ENCODE results near the gene ZFYVE16. TPM values are rescaled to one million over a fixed set of nuclear protein-coding genes. Genes with fewer than 3 reads are reported as not detected.

ZFYVE16 gene
- total and polyA plus RNA-seq, 4 donors = 6.0 to 26.3 (median 11.6) TPM

- H3K9ac ChIP-seq (ENCODE audit: low read depth in 1 of 2, low read length in 2 of 2) = no peak overlapping the region
- H3K27me3 ChIP-seq (ENCODE audit: control insufficient read depth in 4 of 4, insufficient read depth in 4 of 4, low read length in 3 of 4) = no peaks in the 10 kb centered on the region
- peaks cover 0 to 1% (median 0%) of the 10 kb centered on the region in 4 donors for H3K36me3 ChIP-seq (ENCODE audit: control insufficient read depth in 4 of 4, insufficient read depth in 3 of 4, low read depth in 1 of 4, low read length in 3 of 4)
- DNase-seq (ENCODE audit: low spot score) = no peak
- H3K27ac ChIP-seq (ENCODE audit: low read depth in 1 of 2, low read length in 2 of 2) = no peak overlapping the region
- H3K9me3 ChIP-seq (ENCODE audit: control insufficient read depth in 4 of 4, low read length in 3 of 4) = no peaks in the 10 kb centered on the region
- WGBS = 95% methylated on average over 2 of the region's 2 CpGs
- no peaks in the 10 kb centered on the region for H3K4me1 ChIP-seq (ENCODE audit: control insufficient read depth in 4 of 4, insufficient read depth in 4 of 4, low read length in 3 of 4)
- no peak overlapping the region for H3K4me3 ChIP-seq (ENCODE audit: low read depth in 1 of 3, low read length in 3 of 3)
- TF ChIP-seq RXRA (IDR thresholded peaks at IDR 0.05) = no peak
- no peak for TF ChIP-seq NR2F2 (IDR thresholded peaks at IDR 0.05)
- TF ChIP-seq EGR1 (IDR thresholded peaks at IDR 0.05; ENCODE audit: low read depth in 2 of 2) = no peak
- no peak for TF ChIP-seq TAF1 (conservative IDR thresholded peaks at IDR 0.05)
- no peak for TF ChIP-seq RAD21 (IDR thresholded peaks at IDR 0.05)
- TF ChIP-seq MAX (IDR thresholded peaks at IDR 0.05) = no peak
- no peak for TF ChIP-seq HNF4A (conservative IDR thresholded peaks at IDR 0.05)
- no peak for TF ChIP-seq FOXA1 (IDR thresholded peaks at IDR 0.05)
- TF ChIP-seq ZBTB33 (IDR thresholded peaks at IDR 0.05) = no peak
- no peak for TF ChIP-seq CTCF (IDR thresholded peaks at IDR 0.05; ENCODE audit: low read depth, low read length, missing input control)
- no peak for TF ChIP-seq ATF3 (IDR thresholded peaks at IDR 0.05)
- no peak for TF ChIP-seq YY1 (IDR thresholded peaks at IDR 0.05)
- no peak for TF ChIP-seq FOXA2 (IDR thresholded peaks at IDR 0.05)
- no peak for TF ChIP-seq REST (IDR thresholded peaks at IDR 0.05)
- no peak for TF ChIP-seq HNF4G (IDR thresholded peaks at IDR 0.05)
- TF ChIP-seq SP1 (IDR thresholded peaks at IDR 0.05) = no peak
- no peak for TF ChIP-seq JUND (IDR thresholded peaks at IDR 0.05)
- TF ChIP-seq GABPA (IDR thresholded peaks at IDR 0.05 in 1 of 2, conservative IDR thresholded peaks at IDR 0.05 in 1 of 2) = no peak
Observed at GRCh38 chr5:80495891-80496290, 88.0 kb downstream of the ZFYVE16 start.

All from liver (tissue), 9 donors.